ENCODE measurements around the gene AGAP3.

The AGAP3 gene

DNA sequence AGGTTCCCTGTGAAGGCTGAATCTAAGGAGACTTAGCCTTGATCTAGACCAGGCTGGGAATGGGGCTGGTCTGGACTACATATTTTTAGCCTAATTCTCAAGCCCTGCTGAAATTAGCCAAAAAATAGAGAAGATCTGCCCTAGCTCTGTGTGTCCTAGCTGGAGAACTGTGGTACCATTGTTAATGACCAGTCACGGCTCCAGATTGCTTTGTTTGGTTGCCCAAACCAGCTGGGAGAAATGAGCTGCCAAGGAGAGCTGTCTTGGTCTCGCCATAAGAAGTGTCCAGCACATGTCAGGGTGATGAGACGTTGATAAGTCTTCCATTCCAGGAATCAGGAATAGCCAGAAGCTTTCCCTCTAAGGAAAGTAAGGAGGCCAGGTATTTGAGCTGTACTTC, 60.5 kb downstream of the AGAP3 start:
- H3K4me3 ChIP-seq (ENCODE audit: low read depth, low read length) = no peak overlapping the region
- DNase-seq (ENCODE audit: low read depth) = no peak
- TF ChIP-seq, protein P1, sequence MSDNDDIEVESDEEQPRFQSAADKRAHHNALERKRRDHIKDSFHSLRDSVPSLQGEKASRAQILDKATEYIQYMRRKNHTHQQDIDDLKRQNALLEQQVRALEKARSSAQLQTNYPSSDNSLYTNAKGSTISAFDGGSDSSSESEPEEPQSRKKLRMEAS (IDR thresholded peaks at IDR 0.05; ENCODE audit: low read depth, low read length) = no peak
- no peak for TF ChIP-seq POLR2A (IDR thresholded peaks at IDR 0.05; ENCODE audit: extremely low read depth, insufficient read length)
- TF ChIP-seq MYC (IDR thresholded peaks at IDR 0.05; ENCODE audit: low read depth, low read length) = no peak
- TF ChIP-seq, protein P2, sequence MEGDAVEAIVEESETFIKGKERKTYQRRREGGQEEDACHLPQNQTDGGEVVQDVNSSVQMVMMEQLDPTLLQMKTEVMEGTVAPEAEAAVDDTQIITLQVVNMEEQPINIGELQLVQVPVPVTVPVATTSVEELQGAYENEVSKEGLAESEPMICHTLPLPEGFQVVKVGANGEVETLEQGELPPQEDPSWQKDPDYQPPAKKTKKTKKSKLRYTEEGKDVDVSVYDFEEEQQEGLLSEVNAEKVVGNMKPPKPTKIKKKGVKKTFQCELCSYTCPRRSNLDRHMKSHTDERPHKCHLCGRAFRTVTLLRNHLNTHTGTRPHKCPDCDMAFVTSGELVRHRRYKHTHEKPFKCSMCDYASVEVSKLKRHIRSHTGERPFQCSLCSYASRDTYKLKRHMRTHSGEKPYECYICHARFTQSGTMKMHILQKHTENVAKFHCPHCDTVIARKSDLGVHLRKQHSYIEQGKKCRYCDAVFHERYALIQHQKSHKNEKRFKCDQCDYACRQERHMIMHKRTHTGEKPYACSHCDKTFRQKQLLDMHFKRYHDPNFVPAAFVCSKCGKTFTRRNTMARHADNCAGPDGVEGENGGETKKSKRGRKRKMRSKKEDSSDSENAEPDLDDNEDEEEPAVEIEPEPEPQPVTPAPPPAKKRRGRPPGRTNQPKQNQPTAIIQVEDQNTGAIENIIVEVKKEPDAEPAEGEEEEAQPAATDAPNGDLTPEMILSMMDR (IDR thresholded peaks at IDR 0.05; ENCODE audit: low read depth, low read length) = no peak

DNA sequence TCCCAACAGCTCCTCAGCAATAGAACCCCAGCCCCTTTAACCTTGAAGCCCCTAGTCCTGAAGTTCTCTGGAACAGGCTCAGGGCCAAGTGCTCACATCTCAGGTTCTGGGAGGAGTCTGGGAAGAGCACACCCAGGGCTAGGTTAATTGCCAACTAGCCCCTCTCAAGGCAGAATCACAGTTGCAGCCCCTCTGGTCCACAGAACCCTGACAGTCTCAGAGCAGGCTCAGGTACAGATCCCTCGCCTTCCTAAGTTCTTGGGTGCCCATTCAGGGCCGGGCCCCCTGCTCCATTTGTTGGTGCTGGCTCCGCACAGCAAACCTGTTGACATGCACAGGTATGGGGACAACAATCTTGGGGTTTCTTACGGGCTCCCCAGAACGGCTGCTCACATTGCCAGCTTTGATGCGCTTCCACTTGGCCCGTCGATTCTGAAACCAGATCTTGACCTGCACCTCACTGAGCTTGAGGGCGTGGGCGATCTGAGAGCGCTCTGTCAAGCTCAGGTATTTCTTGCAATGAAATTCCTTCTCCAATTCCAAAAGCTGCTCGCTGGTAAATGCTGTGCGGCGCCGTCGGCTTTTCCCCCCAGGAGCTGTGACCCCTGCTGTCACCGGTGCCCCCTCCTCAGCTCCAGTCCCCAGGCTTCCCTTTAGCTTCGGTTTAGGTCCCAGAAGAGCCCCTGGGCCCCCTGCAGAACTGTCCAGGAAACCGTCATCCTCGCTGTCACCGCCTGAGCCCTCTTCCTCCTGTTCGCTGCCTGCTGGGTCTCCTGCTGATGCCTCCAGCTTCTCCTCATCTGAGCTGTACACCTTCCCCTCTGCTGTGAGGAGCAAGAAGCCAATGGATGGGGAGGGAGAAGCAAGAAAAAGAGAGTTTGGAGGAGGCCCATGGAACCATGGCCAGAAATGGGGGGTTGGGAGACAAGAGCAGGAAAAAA, 62.3 kb downstream of the AGAP3 start:
- H3K4me3 ChIP-seq (ENCODE audit: low read depth, low read length) = no peak overlapping the region
- no peak for DNase-seq (ENCODE audit: low read depth)
- TF ChIP-seq, protein P2 (IDR thresholded peaks at IDR 0.05; ENCODE audit: low read depth, low read length) = no peak
- TF ChIP-seq, protein P1 (IDR thresholded peaks at IDR 0.05; ENCODE audit: low read depth, low read length) = no peak
- TF ChIP-seq POLR2A (IDR thresholded peaks at IDR 0.05; ENCODE audit: extremely low read depth, insufficient read length) (no peak), MYC (IDR thresholded peaks at IDR 0.05; ENCODE audit: low read depth, low read length) (no peak)

DNA sequence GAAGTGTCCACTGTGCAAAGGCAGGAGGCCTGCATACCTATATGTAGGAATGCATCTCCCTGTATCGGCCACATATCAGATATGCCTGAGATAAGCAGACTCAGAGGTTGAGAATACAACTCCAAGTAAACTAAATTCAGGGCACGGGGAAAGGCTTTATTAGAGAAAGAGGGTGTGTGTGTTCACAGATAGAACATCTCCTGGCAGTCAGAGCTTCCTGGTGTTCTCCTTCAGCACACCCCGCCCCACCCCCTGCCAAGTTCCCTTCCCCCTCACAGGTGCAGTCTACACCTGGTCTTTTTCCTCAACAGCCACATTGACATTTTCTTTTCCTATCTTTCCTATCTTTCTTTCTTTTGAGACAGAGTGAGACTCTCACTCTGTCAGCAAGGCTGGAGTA, 64.1 kb downstream of the AGAP3 start:
- DNase-seq (ENCODE audit: low read depth) = no peak
- no peak overlapping the region for H3K4me3 ChIP-seq (ENCODE audit: low read depth, low read length)

DNA sequence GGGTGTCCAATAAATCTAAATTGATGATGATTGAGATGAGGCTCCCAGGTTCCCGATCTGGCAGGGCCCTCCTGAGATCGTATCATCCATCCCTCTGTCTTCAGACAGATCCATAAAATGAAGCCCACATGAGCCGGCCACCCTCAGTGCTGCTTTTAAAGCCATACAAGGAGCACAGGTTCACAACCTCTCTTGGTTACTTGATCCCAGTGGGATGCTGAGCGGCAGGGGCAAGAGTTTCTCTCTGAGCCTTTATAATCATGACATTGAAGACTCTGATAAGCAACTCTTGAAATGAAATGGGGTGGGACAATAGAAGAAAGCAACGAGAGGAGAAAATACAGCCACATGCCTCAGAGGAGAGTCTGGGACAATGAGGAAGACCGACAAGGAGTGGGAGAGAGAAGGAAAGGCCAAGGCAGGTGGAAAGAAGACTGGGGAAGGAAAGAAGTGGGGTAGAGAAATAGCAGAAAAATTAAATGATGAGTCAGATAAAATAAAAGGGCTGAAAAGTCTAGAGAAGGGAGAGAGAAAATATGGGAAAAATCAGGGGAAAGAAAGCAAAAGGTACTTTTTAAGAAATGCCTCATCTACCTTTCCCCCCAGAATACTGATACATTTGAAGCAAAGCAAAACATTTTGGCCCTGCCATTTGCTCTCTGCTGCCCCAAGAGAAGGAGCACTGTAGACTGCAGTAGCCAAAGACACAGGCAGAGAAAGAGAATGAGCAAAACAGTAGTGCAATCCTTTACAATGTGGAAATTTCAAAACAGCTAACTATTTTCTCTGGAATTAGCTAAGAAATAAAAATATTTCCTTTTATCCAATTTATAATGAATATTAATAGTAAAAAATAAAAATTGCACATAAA, 66.6 kb downstream of the AGAP3 start:
- no peak for DNase-seq (ENCODE audit: low read depth)
- H3K4me3 ChIP-seq (ENCODE audit: low read depth, low read length) = no peak overlapping the region
- no peak for TF ChIP-seq POLR2A (IDR thresholded peaks at IDR 0.05; ENCODE audit: extremely low read depth, insufficient read length)

More for the DNA sequence above, 64.1 kb downstream of the AGAP3 start:
- TF ChIP-seq, protein P1 (IDR thresholded peaks at IDR 0.05; ENCODE audit: low read depth, low read length) = no peak
- TF ChIP-seq MYC (IDR thresholded peaks at IDR 0.05; ENCODE audit: low read depth, low read length) (no peak), POLR2A (IDR thresholded peaks at IDR 0.05; ENCODE audit: extremely low read depth, insufficient read length) (no peak)
- TF ChIP-seq, protein P2 (IDR thresholded peaks at IDR 0.05; ENCODE audit: low read depth, low read length) = no peak

DNA sequence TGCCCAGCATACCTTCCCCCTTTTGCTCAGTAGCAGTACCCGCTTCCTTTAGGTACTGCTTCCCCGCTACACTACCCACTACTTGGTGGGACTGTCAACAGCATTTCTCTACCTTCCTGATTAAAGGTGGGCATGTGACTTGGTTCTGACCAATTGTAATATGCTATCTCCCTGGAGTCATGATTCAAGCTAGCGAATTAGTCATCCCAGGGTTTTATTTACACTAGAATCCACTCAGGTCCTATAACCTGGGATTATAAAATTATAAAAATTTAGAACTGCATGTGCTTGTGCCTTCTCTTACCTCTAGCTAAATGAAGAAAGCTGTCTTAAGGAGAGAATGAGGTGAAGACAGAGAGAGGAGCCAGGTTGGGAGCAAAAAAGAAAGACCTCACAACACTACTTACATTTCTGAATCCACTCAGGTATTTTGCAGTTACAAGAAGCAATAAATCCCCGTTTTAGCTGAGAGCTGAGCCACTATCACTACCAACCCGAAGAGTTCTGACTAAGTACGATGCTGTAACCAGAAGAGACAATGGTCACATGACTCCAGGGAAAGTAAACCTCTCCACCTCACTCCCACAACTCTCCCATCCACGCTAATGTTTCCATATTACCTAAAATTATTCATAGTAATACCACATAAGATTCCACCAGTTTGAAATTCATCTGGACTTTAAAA, 71.5 kb downstream of the AGAP3 start:
- H3K4me3 ChIP-seq (ENCODE audit: low read depth, low read length) = no peak overlapping the region
- no peak for DNase-seq (ENCODE audit: low read depth)
- TF ChIP-seq POLR2A (IDR thresholded peaks at IDR 0.05; ENCODE audit: extremely low read depth, insufficient read length) (no peak), MYC (IDR thresholded peaks at IDR 0.05; ENCODE audit: low read depth, low read length) (no peak)
- TF ChIP-seq, protein P2 (IDR thresholded peaks at IDR 0.05; ENCODE audit: low read depth, low read length) = no peak
- TF ChIP-seq, protein P1 (IDR thresholded peaks at IDR 0.05; ENCODE audit: low read depth, low read length) = no peak
